HepG2 (cell line): ENCODE results near the gene UCHL3. TPM values are rescaled to one million over a fixed set of nuclear protein-coding genes. Genes with fewer than 3 reads are reported as not detected.
A peak's percentile ranks its signal among the peaks of the same experiment; 100 is the strongest.

Experiments
- ATAC-seq: fragments of 200-7000 bp; cut with Tn5 transposase; 3 replicates; pipeline ENCODE4 v1.9.1; 2020; ENCODE audit warnings: mild to moderate bottlenecking, moderate library complexity
- BruUV-seq: library from RNA; stranded (reverse); fragments of 400-500 nt; replicated peaks from 2 replicates; lab custom pipeline; 2021; lab: Mats Ljungman, UMichigan
- CTCF ChIA-PET: fragments of 300-600 bp; formaldehyde crosslinking; extraction: SDS; loops from one replicate; lab custom pipeline; 2021; ENCODE audit warnings: low total read pairs, inconsistent platforms, low intra/inter-chr PET ratio; lab: Yijun Ruan, JAX
- POLR2A ChIA-PET: fragments of 350-600 bp; sonication (Branson Sonifier 250); formaldehyde crosslinking; loops from one replicate; lab custom pipeline; 2020; ENCODE audit warnings: antibody characterized with exemption, inconsistent platforms; lab: Yijun Ruan, JAX
- DNase-seq: peaks from one replicate; pipeline ENCODE4 v3.0.0-alpha.2; 2015; ENCODE audit warnings: low spot score
- FAIRE-seq: peaks from 3 replicates; lab custom pipeline; 2011; peaks lifted over from hg19 to GRCh38; lab: Jason Lieb, UNC
- H2AFZ ChIP-seq: one replicate; pipeline ENCODE4 v1.6.1; 2011; ENCODE audit warnings: low read length, inconsistent platforms
- H3K27ac ChIP-seq: fragments of 300-600 bp; 3 replicates; pipeline ENCODE4 v1.8.0; 2011; ENCODE audit warnings: mixed run types, mild to moderate bottlenecking, mixed read lengths, low read length, inconsistent platforms; ENCODE audit not compliant: insufficient read depth; ENCODE audit errors: extremely low read length
- H3K27me3 ChIP-seq, 2 experiments: fragments of 200-600 bp in 1 of 2; 2 replicates in 1 of 2; 3 replicates in 1 of 2; pipeline versions ENCODE4 v1.6.0 to v1.8.0; 2011; ENCODE audit warnings: low read length in 2 of 2, mild to moderate bottlenecking in 2 of 2, moderate library complexity in 2 of 2, inconsistent platforms in 1 of 2; ENCODE audit not compliant: insufficient read depth in 2 of 2, control insufficient read depth in 1 of 2
- H3K36me3 ChIP-seq, 2 experiments: fragments of 200-600 bp in 1 of 2; replicated peaks in 1 of 2; 2 replicates in 1 of 2; 3 replicates in 1 of 2; pipeline versions ENCODE4 v1.5.1 to v1.8.0; 2011; ENCODE audit warnings: low read length in 2 of 2, inconsistent platforms in 1 of 2; ENCODE audit not compliant: insufficient read depth in 2 of 2, control insufficient read depth in 1 of 2
- H3K4me1 ChIP-seq: 2 replicates; pipeline ENCODE4 v1.5.1; 2012; ENCODE audit warnings: low read length, inconsistent platforms; ENCODE audit not compliant: insufficient read depth
- H3K4me2 ChIP-seq: 2 replicates; pipeline ENCODE4 v1.6.0; 2011; ENCODE audit warnings: low read depth, low read length, inconsistent platforms
- H3K4me3 ChIP-seq, 3 experiments: fragments of 200-600 bp in 1 of 3; sonication (generic), shearing (Covaris generic) in 1 of 3; replicated peaks in 1 of 3; 2 replicates each; pipeline ENCODE4 v1.5.1; 2011 to 2016; ENCODE audit warnings: low read length in 3 of 3, inconsistent platforms in 2 of 3, low read depth in 2 of 3, mild to moderate bottlenecking in 2 of 3, control low read depth in 1 of 3, mixed read lengths in 1 of 3; ENCODE audit not compliant: insufficient read depth in 1 of 3
- H3K79me2 ChIP-seq: one replicate; pipeline ENCODE4 v1.6.1; 2011; ENCODE audit warnings: low read length, inconsistent platforms; ENCODE audit not compliant: insufficient read depth
- H3K9ac ChIP-seq: 2 replicates; pipeline ENCODE4 v1.6.0; 2011; ENCODE audit warnings: mild to moderate bottlenecking, low read depth, low read length, inconsistent platforms; ENCODE audit not compliant: insufficient read depth
- H3K9me3 ChIP-seq: 2 replicates; pipeline ENCODE4 v1.5.1; 2012; ENCODE audit warnings: mild to moderate bottlenecking, low read length
- H4K20me1 ChIP-seq: 2 replicates; pipeline ENCODE4 v1.6.0; 2011; ENCODE audit warnings: inconsistent platforms, mild to moderate bottlenecking, low read length, moderate library complexity; ENCODE audit not compliant: insufficient read depth
- HIC2 ChIP-seq: sonication (generic); formaldehyde crosslinking; IDR thresholded peaks from 2 replicates; pipeline ENCODE4 v1.9.0; 2022; ENCODE audit warnings: low read depth, missing genetic modification reagents
- HNRNPL ChIP-seq: fragments of 200-400 bp; formaldehyde crosslinking; IDR thresholded peaks from 2 replicates; pipeline ENCODE4 v1.6.1; 2017; ENCODE audit warnings: mild to moderate bottlenecking, low read depth, low read length
- HNRNPLL ChIP-seq: fragments of 200-400 bp; formaldehyde crosslinking; IDR thresholded peaks from 2 replicates; pipeline ENCODE4 v1.6.1; 2017; ENCODE audit warnings: mild to moderate bottlenecking, low read depth, low read length; ENCODE audit not compliant: poor library complexity, severe bottlenecking
- MED8 ChIP-seq: sonication (generic); formaldehyde crosslinking; IDR thresholded peaks from 2 replicates; pipeline ENCODE4 v1.8.1; 2023; ENCODE audit warnings: mild to moderate bottlenecking, missing genetic modification reagents; ENCODE audit not compliant: insufficient replicate concordance
- ZNF629 ChIP-seq: sonication (generic); formaldehyde crosslinking; conservative IDR thresholded peaks from 2 replicates; pipeline ENCODE4 v1.5.0; 2020; ENCODE audit warnings: missing genetic modification reagents
- ZNF687 ChIP-seq: sonication (generic); formaldehyde crosslinking; IDR thresholded peaks from 2 replicates; pipeline ENCODE4 v1.5.1; 2020; ENCODE audit warnings: mild to moderate bottlenecking, missing genetic modification reagents, moderate library complexity
- ZNF720 ChIP-seq: sonication (generic); formaldehyde crosslinking; IDR thresholded peaks from 2 replicates; pipeline ENCODE4 v1.4.0; 2020; ENCODE audit warnings: missing genetic modification reagents
- ZNF768 ChIP-seq: sonication (generic); formaldehyde crosslinking; IDR thresholded peaks from 2 replicates; pipeline ENCODE4 v1.4.0; 2020; ENCODE audit warnings: missing genetic modification reagents
- WGBS: methylation state at CpG from one replicate; pipeline ENCODE4 v1.1.6; 2017; ENCODE audit warnings: low lambda C conversion rate; 5-methylcytosine and 5-hydroxymethylcytosine counted together
- in situ Hi-C: cut with HindIII; loops from 2 replicates; pipeline ENCODE4 v1.10.0; 2017; ENCODE audit warnings: low pct_unique_long_range_greater_than_20kb; ENCODE audit not compliant: extremely low pct_ligation_motif_present
- intact Hi-C: fragments of 100-400 bp; cut with micrococcal nuclease; formaldehyde crosslinking; loops from one replicate; pipeline ENCODE4 v1.10.0; 2022; ENCODE audit not compliant: unreplicated experiment
- polyA plus RNA-seq, 8 experiments: library from polyadenylated mRNA; depleted of rRNA in 3 of 8; stranded (reverse) in 7 of 8; unstranded in 1 of 8; fragments of >200 nt; fragmentation: Illumina TruSeq in 4 of 8; extraction: Trizol in 4 of 8; gene quantifications; 2 replicates each; pipeline versions ENCODE4 v1.2.1 to v1.2.3, GENCODE V29; 2011 to 2016; ENCODE audit warnings: low read depth in 4 of 8, missing spikeins in 1 of 8, mixed read lengths in 1 of 8; ENCODE audit not compliant: insufficient read depth in 1 of 8
- total RNA-seq, 5 experiments: library from RNA; depleted of rRNA; stranded (reverse); fragments of >200 nt; fragmentation: Illumina TruSeq; extraction: Trizol; gene quantifications; 2 replicates each; pipeline ENCODE4 v1.2.3, GENCODE V29; 2016; ENCODE audit warnings: low read depth in 1 of 5

UCHL3 gene
- total and polyA plus RNA-seq, 2 of the 13 experiments (the other 11 are each of a cell fraction or from before 2014, with no cell fraction given) = 36.2 to 93.3 TPM

DNA sequence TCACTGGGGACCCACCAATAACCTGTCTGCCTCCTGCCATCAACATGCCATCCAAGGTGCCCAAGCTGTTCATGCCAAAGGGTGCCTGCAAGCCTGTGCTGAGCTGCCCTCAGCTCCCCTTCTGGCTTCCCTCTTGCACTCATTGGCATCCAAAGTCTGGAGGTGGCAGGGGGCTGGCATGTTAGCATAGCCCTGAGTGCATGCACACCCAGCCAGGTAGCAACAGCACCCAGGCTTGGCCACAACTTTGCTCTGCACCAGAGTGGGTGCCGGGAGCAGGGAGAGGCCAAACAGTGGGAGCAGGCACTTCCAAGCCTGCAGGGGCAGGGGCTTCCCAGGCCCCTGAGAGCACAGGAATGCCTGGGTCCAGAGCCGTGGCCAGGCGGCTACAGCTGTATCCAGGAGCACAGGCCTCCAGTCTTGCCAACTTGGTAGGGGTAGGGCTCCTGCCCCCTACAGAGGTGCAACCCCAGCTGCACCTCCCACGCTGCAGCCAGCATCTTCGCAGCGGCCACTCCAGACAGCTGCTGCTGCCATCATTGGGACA lies 41.5 kb upstream of the UCHL3 start:
- no peak for TF ChIP-seq ZNF720 (CRISPR knock-in tag)
- peak; percentile 84 for TF ChIP-seq HNRNPL
- TF ChIP-seq ZNF768 (CRISPR knock-in tag) = peak; percentile 29; the same call in 1 of the 2 replicates
- TF ChIP-seq HIC2 (CRISPR knock-in tag) = 0 out of 2 replicates have a peak, but pooled peaks have one; percentile 44
- no peak for TF ChIP-seq ZNF629
- no peak for TF ChIP-seq MED8
- peak; percentile 17 for TF ChIP-seq HNRNPLL
- TF ChIP-seq ZNF687 (CRISPR knock-in tag) = peak; percentile 20; the same call in 1 of the 2 replicates
- DNase-seq (no peak), FAIRE-seq (no peak), ATAC-seq (peak; percentile 76)
- H3K4me3 ChIP-seq = peak overlapping the region in 1 of 3 experiments; percentile 57; a peak in 1 of 6 replicates
- ChIA-PET CTCF (no interaction called here), POLR2A (no interaction called here)
- H2AFZ ChIP-seq = no peak overlapping the region
- no peaks in the 10 kb centered on the region; the same call in 1 of the 2 replicates for H3K4me1 ChIP-seq
- intact Hi-C loops (no loop called here), in situ Hi-C loops (no loop called here)
- WGBS = 25% methylated on average over 2 of the region's 6 CpGs
- no peaks in the 10 kb centered on the region; a peak in 2 of 5 replicates for H3K27me3 ChIP-seq
- H3K4me2 ChIP-seq = peak overlapping the region; percentile 76
- no peaks in the 10 kb centered on the region for H4K20me1 ChIP-seq
- H3K9me3 ChIP-seq = no peaks in the 10 kb centered on the region
- no peak overlapping the region for H3K27ac ChIP-seq
- no peak overlapping the region for H3K9ac ChIP-seq
- no peaks in the 10 kb centered on the region for H3K36me3 ChIP-seq
- no peaks in the 10 kb centered on the region for H3K79me2 ChIP-seq
- no TSS peak for BruUV-seq
